C4-2B (cell line): ENCODE measurements around the gene GTSF1L.
A peak's percentile ranks its signal among the peaks of the same experiment; 100 is the strongest.

Experiments
- CTCF ChIP-seq: fragments of 450-650 bp; conservative IDR thresholded peaks from 2 replicates; pipeline ENCODE4 v1.5.1; 2017; ENCODE audit warnings: mild to moderate bottlenecking
- ZFX ChIP-seq: fragments of 450-650 bp; IDR thresholded peaks from 2 replicates; pipeline ENCODE4 v1.6.1; 2017

DNA sequence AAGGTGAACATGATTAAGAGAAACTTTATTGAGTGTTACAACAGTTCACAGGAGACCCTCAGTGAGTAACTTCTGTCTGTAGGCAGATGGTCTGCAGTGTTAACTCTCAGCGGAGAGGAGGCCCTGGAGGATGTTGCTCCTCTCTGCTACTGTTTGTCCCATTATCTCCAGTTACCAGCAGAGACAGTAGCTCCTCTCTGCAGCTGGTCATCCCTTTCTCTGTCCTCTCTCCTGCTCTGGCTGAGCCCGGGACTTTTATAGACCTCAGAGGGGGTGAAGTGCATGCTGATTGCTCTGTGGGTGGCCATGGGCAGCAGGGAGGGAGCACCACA is 5.7 kb downstream of the GTSF1L start:
- no peak for TF ChIP-seq CTCF
- 0 out of 2 replicates have a peak, but pooled peaks have one; percentile 22 for TF ChIP-seq ZFX
